Breast epithelium (tissue), 3 donors: ENCODE data around the gene TTYH3.

Experiments used
- POLR2A ChIP-seq: fragments of 450-650 bp; IDR thresholded peaks from one replicate; pipeline ENCODE4 v1.6.1; 2016; ENCODE audit warnings: antibody characterized with exemption, mild to moderate bottlenecking, moderate library complexity
- POLR2AphosphoS5 ChIP-seq, 3 donors: sonication (generic); formaldehyde crosslinking; IDR thresholded peaks; one replicate each; pipeline ENCODE4 v1.6.1; 2017; ENCODE audit warnings: antibody characterized with exemption in 3 of 3
- TF ChIP-seq, protein P1 (sequence below), 3 donors: fragments of 450-650 bp; IDR thresholded peaks; one replicate each; pipeline ENCODE4 v1.5.1; 2016 to 2017; ENCODE audit warnings: antibody characterized with exemption in 3 of 3, mild to moderate bottlenecking in 3 of 3, moderate library complexity in 3 of 3

DNA sequence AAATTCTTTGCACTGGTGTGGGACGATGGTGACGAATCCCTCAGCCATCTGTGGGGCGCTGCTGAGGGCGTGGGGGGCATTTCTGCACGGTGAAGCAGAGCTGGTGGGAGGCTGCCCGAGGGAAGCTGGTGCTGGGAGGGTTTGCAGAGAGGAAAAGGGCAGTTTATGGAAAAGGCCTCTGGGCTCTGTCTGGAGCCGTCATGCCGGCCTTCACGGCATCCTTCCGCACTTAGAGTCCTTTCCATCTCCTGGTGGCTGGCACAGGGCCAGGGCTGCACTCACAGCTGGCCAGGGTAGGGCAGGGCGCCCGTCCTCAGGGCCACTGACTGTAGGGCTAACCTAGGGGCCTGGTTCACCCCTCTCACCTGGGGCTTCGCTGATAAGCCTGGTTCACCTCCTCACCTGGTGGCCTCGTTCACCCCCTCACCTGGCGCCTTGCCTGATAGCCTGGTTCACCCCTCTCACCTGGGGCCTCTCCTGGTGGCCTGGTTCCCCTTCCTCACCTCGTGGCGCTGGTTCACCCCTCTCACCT lies 55.6 kb downstream of the TTYH3 start:
- no peak for TF ChIP-seq POLR2AphosphoS5 (IDR thresholded peaks at IDR 0.05)
- TF ChIP-seq, protein P1, sequence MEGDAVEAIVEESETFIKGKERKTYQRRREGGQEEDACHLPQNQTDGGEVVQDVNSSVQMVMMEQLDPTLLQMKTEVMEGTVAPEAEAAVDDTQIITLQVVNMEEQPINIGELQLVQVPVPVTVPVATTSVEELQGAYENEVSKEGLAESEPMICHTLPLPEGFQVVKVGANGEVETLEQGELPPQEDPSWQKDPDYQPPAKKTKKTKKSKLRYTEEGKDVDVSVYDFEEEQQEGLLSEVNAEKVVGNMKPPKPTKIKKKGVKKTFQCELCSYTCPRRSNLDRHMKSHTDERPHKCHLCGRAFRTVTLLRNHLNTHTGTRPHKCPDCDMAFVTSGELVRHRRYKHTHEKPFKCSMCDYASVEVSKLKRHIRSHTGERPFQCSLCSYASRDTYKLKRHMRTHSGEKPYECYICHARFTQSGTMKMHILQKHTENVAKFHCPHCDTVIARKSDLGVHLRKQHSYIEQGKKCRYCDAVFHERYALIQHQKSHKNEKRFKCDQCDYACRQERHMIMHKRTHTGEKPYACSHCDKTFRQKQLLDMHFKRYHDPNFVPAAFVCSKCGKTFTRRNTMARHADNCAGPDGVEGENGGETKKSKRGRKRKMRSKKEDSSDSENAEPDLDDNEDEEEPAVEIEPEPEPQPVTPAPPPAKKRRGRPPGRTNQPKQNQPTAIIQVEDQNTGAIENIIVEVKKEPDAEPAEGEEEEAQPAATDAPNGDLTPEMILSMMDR (IDR thresholded peaks at IDR 0.05): no peak
- TF ChIP-seq POLR2A: no peak
